Naive thymus-derived CD4-positive, alpha-beta T cell (primary cell): ENCODE results near the gene DYSF. TPM values are rescaled to one million over a fixed set of nuclear protein-coding genes. Genes with fewer than 3 reads are reported as not detected.
A peak's percentile ranks its signal among the peaks of the same experiment; 100 is the strongest.

Experiments used
- ATAC-seq: fragments of 150-1000 bp; cut with Tn5 transposase; 2 replicates; pipeline ENCODE4 v1.10.0; 2021; ENCODE audit warnings: mild to moderate bottlenecking, moderate library complexity
- CTCF ChIA-PET: fragments of 350-600 bp; sonication (Branson Sonifier 250); formaldehyde crosslinking; loops from one replicate; lab custom pipeline; 2021; ENCODE audit warnings: antibody characterized with exemption; lab: Charles Lee
- POLR2A ChIA-PET: fragments of 350-600 bp; sonication (Branson Sonifier 250); formaldehyde crosslinking; loops from one replicate; lab custom pipeline; 2021; ENCODE audit warnings: antibody characterized with exemption, inconsistent platforms; lab: Charles Lee
- DNase-seq, 9 donors: peaks; one replicate each; pipeline versions ENCODE4 v3.0.0 to v3.0.0-alpha.2; 2020 to 2022; ENCODE audit warnings: mixed read lengths in 1 of 9
- H3K27ac ChIP-seq: one replicate; pipeline ENCODE4 v1.7.0; 2013; ENCODE audit warnings: mild to moderate bottlenecking, low read depth, low read length, moderate library complexity
- H3K27me3 ChIP-seq, 2 donors: one replicate each; pipeline ENCODE4 v1.7.0; 2013; ENCODE audit warnings: low read length in 2 of 2, mild to moderate bottlenecking in 2 of 2, moderate library complexity in 2 of 2; ENCODE audit not compliant: control insufficient read depth in 2 of 2, insufficient read depth in 2 of 2
- H3K36me3 ChIP-seq, 3 experiments: 1 replicate in 2 of 3; 2 replicates in 1 of 3; pipeline ENCODE4 v1.7.0; 2013; ENCODE audit warnings: low read length in 3 of 3, mild to moderate bottlenecking in 3 of 3, moderate library complexity in 1 of 3; ENCODE audit not compliant: insufficient read depth in 3 of 3, control insufficient read depth in 2 of 3
- H3K4me1 ChIP-seq, 2 donors: one replicate each; pipeline ENCODE4 v1.7.0; 2013; ENCODE audit warnings: low read length in 2 of 2, mild to moderate bottlenecking in 2 of 2, moderate library complexity in 1 of 2; ENCODE audit not compliant: control insufficient read depth in 2 of 2, insufficient read depth in 2 of 2
- H3K4me3 ChIP-seq: 2 replicates; pipeline ENCODE4 v1.7.0; 2013; ENCODE audit warnings: mild to moderate bottlenecking, low read length
- H3K9me3 ChIP-seq, 3 experiments: 1 replicate in 2 of 3; 2 replicates in 1 of 3; pipeline ENCODE4 v1.7.0; 2013; ENCODE audit warnings: low read length in 3 of 3; ENCODE audit not compliant: control insufficient read depth in 2 of 3
- H3K27ac Mint-ChIP-seq, 9 donors: one replicate each; pipeline ENCODE4 v1.8.0; 2020 to 2022; ENCODE audit warnings: mixed read lengths in 9 of 9, mild to moderate bottlenecking in 8 of 9, moderate library complexity in 5 of 9, inconsistent platforms in 2 of 9
- H3K27me3 Mint-ChIP-seq, 5 donors: one replicate each; pipeline ENCODE4 v1.8.0; 2021 to 2022; ENCODE audit warnings: mixed read lengths in 5 of 5, mild to moderate bottlenecking in 1 of 5
- H3K36me3 Mint-ChIP-seq, 5 donors: one replicate each; pipeline ENCODE4 v1.8.0; 2020 to 2022; ENCODE audit warnings: mixed read lengths in 5 of 5, mild to moderate bottlenecking in 3 of 5, inconsistent platforms in 1 of 5
- H3K4me1 Mint-ChIP-seq, 7 donors: one replicate each; pipeline ENCODE4 v1.8.0; 2020 to 2022; ENCODE audit warnings: mixed read lengths in 7 of 7, mild to moderate bottlenecking in 3 of 7, inconsistent platforms in 1 of 7
- H3K4me3 Mint-ChIP-seq, 10 donors: one replicate each; pipeline ENCODE4 v1.8.0; 2020 to 2022; ENCODE audit warnings: mild to moderate bottlenecking in 10 of 10, mixed read lengths in 10 of 10, moderate library complexity in 6 of 10, inconsistent platforms in 2 of 10
- H3K9me3 Mint-ChIP-seq, 11 donors: one replicate each; pipeline ENCODE4 v1.8.0; 2020 to 2022; ENCODE audit warnings: mixed read lengths in 11 of 11, mild to moderate bottlenecking in 4 of 11, inconsistent platforms in 1 of 11, moderate library complexity in 1 of 11
- intact Hi-C, 2 donors: fragments of 100-400 bp; cut with micrococcal nuclease; formaldehyde crosslinking; loops; one replicate each; pipeline ENCODE4 v1.15.1; 2023
- polyA plus RNA-seq, 2 donors: library from polyadenylated mRNA; unstranded; fragments of 300-500 nt; fragmentation: Illumina TruSeq; gene quantifications; one replicate each; pipeline ENCODE4 v1.2.3, GENCODE V29; 2021
- total RNA-seq, 6 experiments: library from RNA in 5 of 6; stranded (reverse) in 5 of 6; gene quantifications; 1 replicate in 5 of 6; 2 replicates in 1 of 6; pipeline ENCODE4 v1.2.3 and lab custom pipeline; 2021 to 2026

Gene DYSF
- total and polyA plus RNA-seq, 7 experiments from 2014 or later = 0.14 to 28.2 (median 0.32) TPM; not detected in 2

DNA sequence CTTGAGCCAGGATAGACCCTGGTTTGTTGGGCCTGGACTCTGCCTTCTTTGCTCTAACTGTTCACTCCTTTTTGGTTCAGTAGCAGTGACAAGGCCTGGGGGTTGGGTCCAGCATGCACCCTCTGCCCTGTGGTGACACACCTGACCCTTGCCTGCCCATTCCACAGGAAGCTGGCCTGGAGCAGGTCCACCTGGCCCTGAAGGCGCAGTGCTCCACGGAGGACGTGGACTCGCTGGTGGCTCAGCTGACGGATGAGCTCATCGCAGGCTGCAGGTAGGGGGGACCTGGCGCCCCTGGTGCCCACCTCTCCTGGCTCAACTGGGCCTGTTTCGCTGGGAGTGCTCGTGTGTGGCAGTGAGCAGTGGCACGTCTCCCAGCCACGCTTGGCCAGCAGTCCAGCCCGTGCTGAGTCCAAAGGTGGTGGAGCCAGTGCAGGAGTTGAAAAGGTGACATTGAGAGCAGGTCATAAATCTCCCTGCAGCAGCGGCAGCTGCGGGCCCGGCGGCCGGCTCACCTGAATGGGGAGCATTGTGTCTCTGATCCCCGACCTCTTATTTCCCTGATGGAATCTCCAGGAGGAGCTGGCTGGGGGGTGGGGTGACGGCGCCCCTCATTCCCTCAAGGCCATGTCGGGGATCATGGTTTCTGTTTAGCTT lies 102.6 kb downstream of the DYSF start:
- no peaks in the 10 kb centered on the region for H3K9me3 ChIP-seq
- Mint-ChIP-seq H3K27me3 (no peaks in the 10 kb centered on the region), H3K9me3 (no peaks in the 10 kb centered on the region), H3K36me3 (no peaks in the 10 kb centered on the region), H3K4me1 (no peaks in the 10 kb centered on the region), H3K27ac (no peak overlapping the region), H3K4me3 (no peak overlapping the region)
- DNase-seq (no peak), ATAC-seq (peak; percentile 17)
- no peak overlapping the region for H3K27ac ChIP-seq
- no peaks in the 10 kb centered on the region for H3K4me1 ChIP-seq
- intact Hi-C loops = no loop called here
- H3K27me3 ChIP-seq = no peaks in the 10 kb centered on the region
- POLR2A ChIA-PET = no interaction called here
- H3K4me3 ChIP-seq = no peak overlapping the region
- H3K36me3 ChIP-seq = no peaks in the 10 kb centered on the region
- CTCF ChIA-PET = no interaction called here

DNA sequence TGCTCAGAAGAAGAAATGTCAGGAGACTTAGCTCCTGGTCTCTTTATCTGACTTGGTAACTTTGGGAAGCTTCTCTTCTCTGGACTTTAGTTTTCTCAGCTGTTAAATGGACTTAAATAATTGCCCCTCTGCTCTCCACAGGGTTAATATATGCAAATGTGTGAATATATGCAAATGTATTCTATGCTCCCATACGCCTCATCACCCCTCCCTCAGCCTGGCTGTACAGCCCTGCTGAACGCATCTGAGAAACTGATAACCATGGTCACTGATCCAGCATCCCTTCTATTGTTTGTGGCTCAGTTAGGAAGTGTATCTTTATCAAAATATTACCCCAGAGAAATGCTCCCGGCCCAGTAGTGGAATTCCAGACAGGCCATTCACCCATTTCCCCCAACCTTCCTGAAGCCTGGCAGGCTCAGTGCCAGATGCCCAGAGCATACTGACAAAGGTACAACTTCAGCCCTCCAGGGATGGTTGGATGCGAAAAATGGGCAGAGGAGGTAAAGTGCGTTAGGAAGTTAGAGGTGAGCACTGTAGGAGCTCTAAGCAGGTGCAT lies 103.4 kb downstream of the DYSF start:
- CTCF ChIA-PET = no interaction called here
- H3K9me3 ChIP-seq = no peaks in the 10 kb centered on the region
- H3K27me3 Mint-ChIP-seq = no peaks in the 10 kb centered on the region
- ATAC-seq = no peak
- POLR2A ChIA-PET = no interaction called here
- no peak overlapping the region for H3K27ac ChIP-seq
- H3K4me3 ChIP-seq = no peak overlapping the region
- no peaks in the 10 kb centered on the region for H3K4me1 Mint-ChIP-seq
- no peak for DNase-seq
- H3K4me3 Mint-ChIP-seq = no peak overlapping the region
- H3K9me3 Mint-ChIP-seq = no peaks in the 10 kb centered on the region
- H3K4me1 ChIP-seq = no peaks in the 10 kb centered on the region
- no peaks in the 10 kb centered on the region for H3K36me3 Mint-ChIP-seq
- no peaks in the 10 kb centered on the region for H3K36me3 ChIP-seq
- intact Hi-C loops = no loop called here
- H3K27me3 ChIP-seq = no peaks in the 10 kb centered on the region
- H3K27ac Mint-ChIP-seq = no peak overlapping the region

- no peak overlapping the region for H3K27ac Mint-ChIP-seq
Observed at GRCh38 chr2:71557321-71557720, 104.0 kb downstream of the DYSF start.

DNA sequence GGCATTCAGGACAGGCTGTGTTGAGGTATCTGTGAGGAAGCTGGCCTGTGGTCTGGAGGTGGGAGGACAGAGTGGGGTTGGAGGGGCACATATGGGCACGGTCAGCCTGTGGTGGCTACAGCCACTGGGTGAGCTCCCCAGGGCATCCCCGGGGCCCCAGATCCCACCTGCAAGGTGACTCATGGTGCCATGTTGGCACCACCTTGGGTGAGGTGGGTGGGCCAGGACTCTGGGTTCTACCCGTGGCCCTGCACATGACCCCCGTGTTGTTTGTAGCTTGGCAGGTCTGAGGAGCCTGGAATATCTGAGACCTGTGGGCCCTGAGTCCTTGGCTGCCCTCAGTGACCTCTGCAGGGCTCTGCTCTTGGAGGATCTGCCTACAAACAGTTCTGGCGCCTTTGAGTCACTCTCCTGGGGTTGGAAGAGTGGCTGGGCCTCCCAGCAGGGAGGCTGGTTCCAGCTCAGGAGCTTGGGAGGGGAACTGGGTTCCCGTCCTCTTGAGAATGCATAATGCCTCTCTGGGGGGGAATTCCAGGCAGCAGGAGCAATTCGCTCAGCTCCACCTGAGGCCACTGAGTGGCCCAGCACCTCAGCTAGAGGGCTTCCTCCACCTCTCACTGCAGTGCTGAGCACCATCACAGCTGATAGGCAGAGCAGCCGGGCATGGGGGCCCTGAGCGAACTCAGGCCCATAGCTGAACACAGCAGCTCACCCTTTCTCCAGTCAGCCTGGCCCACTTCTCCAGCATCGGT lies 105.1 kb downstream of the DYSF start:
- no peaks in the 10 kb centered on the region for H3K9me3 Mint-ChIP-seq
- DNase-seq (no peak), ATAC-seq (no peak)
- Histone ChIP-seq H3K9me3 (no peaks in the 10 kb centered on the region), H3K27me3 (no peaks in the 10 kb centered on the region), H3K27ac (no peak overlapping the region), H3K4me1 (no peaks in the 10 kb centered on the region), H3K36me3 (no peaks in the 10 kb centered on the region), H3K4me3 (no peak overlapping the region)
- no peak overlapping the region for H3K4me3 Mint-ChIP-seq
- H3K36me3 Mint-ChIP-seq = no peaks in the 10 kb centered on the region
- ChIA-PET CTCF (interaction anchor here (1.3 kb wide), 1 partner anchor 11 kb away, joined by 3 read pairs; no protein-coding TSS in a partner anchor), POLR2A (no interaction called here)
- H3K4me1 Mint-ChIP-seq = no peaks in the 10 kb centered on the region
- no peaks in the 10 kb centered on the region for H3K27me3 Mint-ChIP-seq
- H3K27ac Mint-ChIP-seq = no peak overlapping the region
- intact Hi-C loops = no loop called here

More at GRCh38 chr2:71557321-71557720, 104.0 kb downstream of the DYSF start:
- Histone ChIP-seq H3K27ac (no peak overlapping the region), H3K9me3 (no peaks in the 10 kb centered on the region), H3K4me1 (no peaks in the 10 kb centered on the region), H3K4me3 (no peak overlapping the region), H3K27me3 (no peaks in the 10 kb centered on the region), H3K36me3 (no peaks in the 10 kb centered on the region)
- ChIA-PET CTCF (no interaction called here), POLR2A (no interaction called here)
- Mint-ChIP-seq H3K9me3 (no peaks in the 10 kb centered on the region), H3K4me3 (no peak overlapping the region), H3K4me1 (no peaks in the 10 kb centered on the region), H3K36me3 (no peaks in the 10 kb centered on the region), H3K27me3 (no peaks in the 10 kb centered on the region)
- no peak for ATAC-seq
- no peak for DNase-seq
- intact Hi-C loops = no loop called here

GRCh38 chr2:71559080-71559827 lies 105.9 kb downstream of the DYSF start:
- ATAC-seq (no peak), DNase-seq (no peak)
- Histone ChIP-seq H3K9me3 (no peaks in the 10 kb centered on the region), H3K4me1 (no peaks in the 10 kb centered on the region), H3K27me3 (no peaks in the 10 kb centered on the region), H3K36me3 (no peaks in the 10 kb centered on the region), H3K4me3 (no peak overlapping the region), H3K27ac (no peak overlapping the region)
- Mint-ChIP-seq H3K36me3 (no peaks in the 10 kb centered on the region), H3K9me3 (no peaks in the 10 kb centered on the region), H3K4me3 (no peak overlapping the region), H3K4me1 (no peaks in the 10 kb centered on the region), H3K27ac (no peak overlapping the region), H3K27me3 (no peaks in the 10 kb centered on the region)
- POLR2A ChIA-PET = no interaction called here
- CTCF ChIA-PET = interaction anchor here (1.3 kb wide), 1 partner anchor 11 kb away, joined by 3 read pairs; no protein-coding TSS in a partner anchor
- intact Hi-C loops = no loop called here

GRCh38 chr2:71559828-71560637 lies 106.7 kb downstream of the DYSF start:
- no peak overlapping the region for H3K4me3 ChIP-seq
- H3K9me3 Mint-ChIP-seq = no peaks in the 10 kb centered on the region
- H3K4me3 Mint-ChIP-seq = no peak overlapping the region
- H3K4me1 Mint-ChIP-seq = no peaks in the 10 kb centered on the region
- no peaks in the 10 kb centered on the region for H3K36me3 ChIP-seq
- H3K27ac Mint-ChIP-seq = no peak overlapping the region
- no peak for ATAC-seq
- no peaks in the 10 kb centered on the region for H3K36me3 Mint-ChIP-seq
- no peak for DNase-seq
- intact Hi-C loops = no loop called here
- H3K27me3 Mint-ChIP-seq = no peaks in the 10 kb centered on the region
- H3K27me3 ChIP-seq = no peaks in the 10 kb centered on the region
- POLR2A ChIA-PET = no interaction called here
- no peaks in the 10 kb centered on the region for H3K9me3 ChIP-seq
- no peaks in the 10 kb centered on the region for H3K4me1 ChIP-seq
- CTCF ChIA-PET = no interaction called here
- H3K27ac ChIP-seq = no peak overlapping the region
